IMR-90 (cell line): ENCODE data around the gene SLC17A4. TPM values are rescaled to one million over a fixed set of nuclear protein-coding genes. Genes with fewer than 3 reads are reported as not detected.

Experiments used
- ATAC-seq: fragments of 200-7000 bp; cut with Tn5 transposase; 2 replicates; pipeline ENCODE4 v1.9.1; 2020; ENCODE audit warnings: low read depth, mild to moderate bottlenecking, moderate library complexity
- BruUV-seq: library from RNA; stranded (reverse); fragments of 400-500 nt; replicated peaks from 2 replicates; lab custom pipeline; 2021; lab: Mats Ljungman, UMichigan
- CTCF ChIA-PET: fragments of 300-600 bp; formaldehyde crosslinking; extraction: SDS; loops from one replicate; lab custom pipeline; 2021; ENCODE audit warnings: antibody characterized with exemption; lab: Yijun Ruan, JAX
- POLR2A ChIA-PET: fragments of 300-600 bp; sonication (Branson Sonifier 250); formaldehyde crosslinking; loops from one replicate; lab custom pipeline; 2022; ENCODE audit warnings: antibody characterized with exemption; ENCODE audit not compliant: unreplicated experiment; lab: Charles Lee
- DNase-seq: peaks from one replicate; pipeline ENCODE4 v3.0.0; 2013
- H2AFZ ChIP-seq: replicated peaks from 2 replicates; pipeline ENCODE3; 2013; ENCODE audit warnings: low read length, mild to moderate bottlenecking; ENCODE audit not compliant: poor library complexity
- H2AK5ac ChIP-seq: 2 replicates; pipeline ENCODE4 v1.6.1; 2013; ENCODE audit warnings: low read depth, low read length, inconsistent platforms
- H2AK9ac ChIP-seq: replicated peaks from 2 replicates; pipeline ENCODE3; 2013; ENCODE audit warnings: mild to moderate bottlenecking, low read depth, low read length, moderate library complexity; ENCODE audit not compliant: poor library complexity
- H2BK120ac ChIP-seq: 2 replicates; pipeline ENCODE4 v1.6.1; 2013; ENCODE audit warnings: low read depth, low read length, inconsistent platforms
- H2BK15ac ChIP-seq: 3 replicates; pipeline ENCODE4 v1.6.1; 2013; ENCODE audit warnings: low read depth, low read length, inconsistent platforms
- H2BK20ac ChIP-seq: 2 replicates; pipeline ENCODE4 v1.6.1; 2013; ENCODE audit warnings: low read depth, mild to moderate bottlenecking, inconsistent platforms, low read length, moderate library complexity
- H2BK5ac ChIP-seq: 2 replicates; pipeline ENCODE4 v1.6.1; 2013; ENCODE audit warnings: mild to moderate bottlenecking, low read depth, low read length, inconsistent platforms; ENCODE audit not compliant: poor library complexity, severe bottlenecking
- H3K14ac ChIP-seq: replicated peaks from 2 replicates; pipeline ENCODE4 v1.6.1; 2013; ENCODE audit warnings: low read depth, low read length, inconsistent platforms
- H3K18ac ChIP-seq: 2 replicates; pipeline ENCODE4 v1.6.1; 2013; ENCODE audit warnings: low read depth, low read length, control low read depth
- H3K23ac ChIP-seq: 2 replicates; pipeline ENCODE4 v1.6.1; 2013; ENCODE audit warnings: low read depth, low read length, inconsistent platforms
- H3K27ac ChIP-seq: 2 replicates; pipeline ENCODE4 v1.5.1; 2013; ENCODE audit warnings: mild to moderate bottlenecking, control low read depth, low read length; ENCODE audit not compliant: insufficient read depth
- H3K27me3 ChIP-seq: 2 replicates; pipeline ENCODE4 v1.6.1; 2013; ENCODE audit warnings: low read length; ENCODE audit not compliant: control insufficient read depth, insufficient read depth
- H3K36me3 ChIP-seq: 2 replicates; pipeline ENCODE4 v1.6.1; 2013; ENCODE audit warnings: low read length, mixed read lengths; ENCODE audit not compliant: control insufficient read depth, insufficient read depth
- H3K4ac ChIP-seq: 2 replicates; pipeline ENCODE4 v1.6.1; 2013; ENCODE audit warnings: low read depth, low read length, inconsistent platforms
- H3K4me1 ChIP-seq: 2 replicates; pipeline ENCODE4 v1.6.1; 2013; ENCODE audit warnings: low read length, mixed read lengths; ENCODE audit not compliant: control insufficient read depth, insufficient read depth
- H3K4me2 ChIP-seq: 2 replicates; pipeline ENCODE4 v1.6.1; 2013; ENCODE audit warnings: low read depth, mild to moderate bottlenecking, control low read depth, low read length, moderate library complexity
- H3K4me3 ChIP-seq: 2 replicates; pipeline ENCODE4 v1.5.1; 2013; ENCODE audit warnings: low read depth, mild to moderate bottlenecking, control low read depth, low read length, moderate library complexity; ENCODE audit not compliant: insufficient read depth
- H3K56ac ChIP-seq: 2 replicates; pipeline ENCODE4 v1.6.1; 2013; ENCODE audit warnings: low read length, inconsistent platforms; ENCODE audit not compliant: insufficient read depth; ENCODE audit errors: extremely low read depth
- H3K79me1 ChIP-seq, 2 experiments: 2 replicates each; pipeline ENCODE4 v1.6.1; 2013; ENCODE audit warnings: low read length in 2 of 2, inconsistent platforms in 1 of 2, low read depth in 1 of 2
- H3K9ac ChIP-seq: 2 replicates; pipeline ENCODE4 v1.6.1; 2013; ENCODE audit warnings: low read depth, low read length, control low read depth
- H3K9me1 ChIP-seq: 2 replicates; pipeline ENCODE4 v1.6.1; 2013; ENCODE audit warnings: low read length, inconsistent platforms; ENCODE audit not compliant: insufficient read depth
- H3K9me3 ChIP-seq: 2 replicates; pipeline ENCODE4 v1.6.1; 2013; ENCODE audit warnings: low read length; ENCODE audit not compliant: control insufficient read depth, insufficient read depth
- H4K20me1 ChIP-seq: 2 replicates; pipeline ENCODE4 v1.6.1; 2013; ENCODE audit warnings: low read length, inconsistent platforms; ENCODE audit not compliant: insufficient read depth
- H4K5ac ChIP-seq: 2 replicates; pipeline ENCODE4 v1.6.1; 2013; ENCODE audit warnings: mild to moderate bottlenecking, low read depth, low read length, control low read depth
- H4K8ac ChIP-seq, 2 experiments: 2 replicates each; pipeline ENCODE4 v1.6.1; 2013; ENCODE audit warnings: low read depth in 2 of 2, low read length in 2 of 2, control low read depth in 1 of 2, inconsistent platforms in 1 of 2
- H4K91ac ChIP-seq: 2 replicates; pipeline ENCODE4 v1.6.1; 2013; ENCODE audit warnings: low read depth, low read length, inconsistent platforms; ENCODE audit not compliant: insufficient read depth
- CEBPB ChIP-seq: IDR thresholded peaks from 2 replicates; pipeline ENCODE4 v1.6.1; 2012; ENCODE audit warnings: low read depth, low read length, improper control_type of control experiment
- CHD1 ChIP-seq: IDR thresholded peaks from 2 replicates; pipeline ENCODE4 v1.6.1; 2012; ENCODE audit warnings: low read depth, low read length, improper control_type of control experiment
- FOS ChIP-seq: fragments of 150-350 bp; IDR thresholded peaks from 2 replicates; pipeline ENCODE4 v1.6.1; 2016; ENCODE audit warnings: low read depth, low read length
- MAFK ChIP-seq: IDR thresholded peaks from 2 replicates; pipeline ENCODE4 v1.6.1; 2012; ENCODE audit warnings: low read depth, low read length, improper control_type of control experiment
- MAZ ChIP-seq: IDR thresholded peaks from 2 replicates; pipeline ENCODE4 v1.6.1; 2012; ENCODE audit warnings: low read depth, mild to moderate bottlenecking, low read length, improper control_type of control experiment, moderate library complexity, borderline replicate concordance
- MXI1 ChIP-seq: IDR thresholded peaks from 2 replicates; pipeline ENCODE4 v1.6.1; 2012; ENCODE audit warnings: low read depth, mild to moderate bottlenecking, low read length, moderate library complexity, borderline replicate concordance
- NFE2L2 ChIP-seq: fragments of 150-350 bp; IDR thresholded peaks from 2 replicates; pipeline ENCODE4 v1.6.1; 2016; ENCODE audit warnings: low read depth, mild to moderate bottlenecking, low read length
- POLR2A ChIP-seq: IDR thresholded peaks from 2 replicates; pipeline ENCODE4 v1.6.1; 2012; ENCODE audit warnings: mild to moderate bottlenecking, low read depth, low read length
- RAD21 ChIP-seq: IDR thresholded peaks from 2 replicates; pipeline ENCODE4 v1.6.1; 2012; ENCODE audit warnings: low read length, improper control_type of control experiment
- RCOR1 ChIP-seq: IDR thresholded peaks from 2 replicates; pipeline ENCODE4 v1.6.1; 2012; ENCODE audit warnings: mild to moderate bottlenecking, low read length, improper control_type of control experiment; ENCODE audit not compliant: insufficient replicate concordance
- RFX5 ChIP-seq: IDR thresholded peaks from 2 replicates; pipeline ENCODE4 v1.8.0; 2012; ENCODE audit warnings: low read depth, mild to moderate bottlenecking, low read length, moderate library complexity
- SMC3 ChIP-seq: fragments of 150-350 bp; IDR thresholded peaks from 2 replicates; pipeline ENCODE4 v1.6.1; 2016; ENCODE audit warnings: low read depth, mild to moderate bottlenecking, antibody characterized with exemption, low read length, moderate library complexity
- WGBS, 2 experiments: methylation state at CpG; one replicate each; pipeline versions ENCODE4 v1.1.5 to v1.1.7; 2013; ENCODE audit warnings: missing lambda C conversion rate in 2 of 2; ENCODE audit not compliant: insufficient read length in 1 of 2; ENCODE audit errors: extremely low coverage in 2 of 2; 5-methylcytosine and 5-hydroxymethylcytosine counted together
- dilution Hi-C: fragments of 300-500 bp; cut with HindIII; formaldehyde crosslinking; loops from one replicate; pipeline ENCODE4 v1.14.3; 2018; ENCODE audit warnings: low sequenced_read_pairs; ENCODE audit not compliant: unreplicated experiment
- in situ Hi-C: fragments of 300-500 bp; cut with MboI; formaldehyde crosslinking; loops from 3 replicates; pipeline ENCODE4 v1.14.3; 2019; ENCODE audit warnings: low sequenced_read_pairs, inconsistent platforms, mixed read lengths
- intact Hi-C: fragments of 100-400 bp; cut with micrococcal nuclease; formaldehyde crosslinking; loops from 2 replicates; pipeline ENCODE4 v1.10.0; 2022
- polyA plus RNA-seq, 3 experiments: library from polyadenylated mRNA; depleted of rRNA; stranded (reverse); fragments of >200 nt; gene quantifications; 2 replicates each; pipeline ENCODE4 v1.2.3, GENCODE V29; 2012; ENCODE audit warnings: low replicate concordance in 1 of 3
- total RNA-seq: library from RNA; depleted of rRNA; stranded (reverse); fragments of >200 nt; gene quantifications from 2 replicates; pipeline ENCODE4 v1.2.3, GENCODE V29; 2012
- TF ChIP-seq, protein P1 (sequence below): fragments of 150-350 bp; IDR thresholded peaks from 2 replicates; pipeline ENCODE4 v1.6.1; 2016; ENCODE audit warnings: low read depth, mild to moderate bottlenecking, low read length, moderate library complexity, borderline replicate concordance
- TF ChIP-seq, protein P2 (sequence below): fragments of 150-350 bp; IDR thresholded peaks from 2 replicates; pipeline ENCODE4 v1.6.1; 2017; ENCODE audit warnings: mild to moderate bottlenecking, antibody characterized with exemption, low read length, low read depth
- TF ChIP-seq, protein P3 (sequence below): conservative IDR thresholded peaks from 2 replicates; pipeline ENCODE4 v1.5.1; 2012; ENCODE audit warnings: mild to moderate bottlenecking, low read depth, low read length, improper control_type of control experiment

SLC17A4 gene
- total and polyA plus RNA-seq, 2 of the 4 experiments (the other 2 are of a cell fraction): not detected

DNA sequence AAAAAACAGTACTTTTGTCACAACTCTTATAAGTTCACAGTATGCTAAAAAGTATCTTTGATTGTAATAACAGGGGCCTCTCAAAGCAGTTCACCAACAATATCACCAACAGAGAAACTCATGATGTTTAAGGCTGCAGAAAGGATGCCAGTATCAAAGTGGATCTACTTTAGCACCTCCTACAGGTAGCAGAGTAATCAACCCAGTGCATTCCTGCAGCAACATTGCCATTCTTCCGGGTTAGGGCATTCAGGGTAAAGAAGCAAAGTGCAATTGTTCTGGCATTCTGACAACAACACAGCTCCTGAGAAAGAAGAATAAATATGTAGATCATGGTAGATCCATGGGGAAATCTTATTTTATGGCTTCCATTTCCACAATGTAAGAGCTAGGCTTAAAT is 7.6 kb upstream of the SLC17A4 start:
- WGBS, 2 experiments: no CpG with 5 or more reads among the region's 1 CpG
- TF ChIP-seq NFE2L2 (no peak), RCOR1 (no peak), RFX5 (no peak), RAD21 (no peak), MXI1 (no peak), MAZ (no peak), CHD1 (no peak), MAFK (no peak), POLR2A (no peak), FOS (no peak), CEBPB (no peak), SMC3 (no peak)
- TF ChIP-seq, protein P1, sequence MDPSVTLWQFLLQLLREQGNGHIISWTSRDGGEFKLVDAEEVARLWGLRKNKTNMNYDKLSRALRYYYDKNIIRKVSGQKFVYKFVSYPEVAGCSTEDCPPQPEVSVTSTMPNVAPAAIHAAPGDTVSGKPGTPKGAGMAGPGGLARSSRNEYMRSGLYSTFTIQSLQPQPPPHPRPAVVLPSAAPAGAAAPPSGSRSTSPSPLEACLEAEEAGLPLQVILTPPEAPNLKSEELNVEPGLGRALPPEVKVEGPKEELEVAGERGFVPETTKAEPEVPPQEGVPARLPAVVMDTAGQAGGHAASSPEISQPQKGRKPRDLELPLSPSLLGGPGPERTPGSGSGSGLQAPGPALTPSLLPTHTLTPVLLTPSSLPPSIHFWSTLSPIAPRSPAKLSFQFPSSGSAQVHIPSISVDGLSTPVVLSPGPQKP: no peak
- TF ChIP-seq, protein P2, sequence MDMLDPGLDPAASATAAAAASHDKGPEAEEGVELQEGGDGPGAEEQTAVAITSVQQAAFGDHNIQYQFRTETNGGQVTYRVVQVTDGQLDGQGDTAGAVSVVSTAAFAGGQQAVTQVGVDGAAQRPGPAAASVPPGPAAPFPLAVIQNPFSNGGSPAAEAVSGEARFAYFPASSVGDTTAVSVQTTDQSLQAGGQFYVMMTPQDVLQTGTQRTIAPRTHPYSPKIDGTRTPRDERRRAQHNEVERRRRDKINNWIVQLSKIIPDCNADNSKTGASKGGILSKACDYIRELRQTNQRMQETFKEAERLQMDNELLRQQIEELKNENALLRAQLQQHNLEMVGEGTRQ: no peak
- TF ChIP-seq, protein P3, sequence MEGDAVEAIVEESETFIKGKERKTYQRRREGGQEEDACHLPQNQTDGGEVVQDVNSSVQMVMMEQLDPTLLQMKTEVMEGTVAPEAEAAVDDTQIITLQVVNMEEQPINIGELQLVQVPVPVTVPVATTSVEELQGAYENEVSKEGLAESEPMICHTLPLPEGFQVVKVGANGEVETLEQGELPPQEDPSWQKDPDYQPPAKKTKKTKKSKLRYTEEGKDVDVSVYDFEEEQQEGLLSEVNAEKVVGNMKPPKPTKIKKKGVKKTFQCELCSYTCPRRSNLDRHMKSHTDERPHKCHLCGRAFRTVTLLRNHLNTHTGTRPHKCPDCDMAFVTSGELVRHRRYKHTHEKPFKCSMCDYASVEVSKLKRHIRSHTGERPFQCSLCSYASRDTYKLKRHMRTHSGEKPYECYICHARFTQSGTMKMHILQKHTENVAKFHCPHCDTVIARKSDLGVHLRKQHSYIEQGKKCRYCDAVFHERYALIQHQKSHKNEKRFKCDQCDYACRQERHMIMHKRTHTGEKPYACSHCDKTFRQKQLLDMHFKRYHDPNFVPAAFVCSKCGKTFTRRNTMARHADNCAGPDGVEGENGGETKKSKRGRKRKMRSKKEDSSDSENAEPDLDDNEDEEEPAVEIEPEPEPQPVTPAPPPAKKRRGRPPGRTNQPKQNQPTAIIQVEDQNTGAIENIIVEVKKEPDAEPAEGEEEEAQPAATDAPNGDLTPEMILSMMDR: no peak
- dilution Hi-C loops: no loop called here

More for the DNA sequence above, 7.6 kb upstream of the SLC17A4 start:
- no peak overlapping the region for H2BK20ac ChIP-seq
- H2BK120ac ChIP-seq: no peak overlapping the region
- BruUV-seq: no TSS peak
- POLR2A ChIA-PET: no interaction called here
- H4K91ac ChIP-seq: no peak overlapping the region
- H3K27me3 ChIP-seq: no peaks in the 10 kb centered on the region
- H3K79me1 ChIP-seq: no peaks in the 10 kb centered on the region
- no peak overlapping the region for H3K9ac ChIP-seq
- CTCF ChIA-PET: no interaction called here
- no peaks in the 10 kb centered on the region for H3K4me1 ChIP-seq
- no peak overlapping the region for H2BK15ac ChIP-seq
- H2BK5ac ChIP-seq: no peak overlapping the region
- H3K9me3 ChIP-seq: no peaks in the 10 kb centered on the region
- H3K9me1 ChIP-seq: no peaks in the 10 kb centered on the region
- no peak overlapping the region for H2AK9ac ChIP-seq
- no peak overlapping the region for H4K8ac ChIP-seq
- no peak overlapping the region for H3K14ac ChIP-seq
- H3K18ac ChIP-seq: no peak overlapping the region
- no peak overlapping the region for H3K4me2 ChIP-seq
- H3K56ac ChIP-seq: no peak overlapping the region
- H2AK5ac ChIP-seq: no peak overlapping the region
- H3K36me3 ChIP-seq: no peaks in the 10 kb centered on the region
- no peak for ATAC-seq
- in situ Hi-C loops: no loop called here
- intact Hi-C loops: no loop called here
- no peak for DNase-seq
- no peak overlapping the region for H3K23ac ChIP-seq
- H3K4ac ChIP-seq: no peak overlapping the region
- no peak overlapping the region for H4K5ac ChIP-seq
- no peaks in the 10 kb centered on the region for H4K20me1 ChIP-seq
- H2AFZ ChIP-seq: no peak overlapping the region
- no peak overlapping the region for H3K27ac ChIP-seq
- no peak overlapping the region for H3K4me3 ChIP-seq
